Endometrial microvascular endothelial cells (primary cell): ENCODE data around the gene ADGRF5. TPM values are rescaled to one million over a fixed set of nuclear protein-coding genes. Genes with fewer than 3 reads are reported as not detected.
"Not testable (repeated sequence)": the region's sequence is repeated elsewhere in the genome, so short reads cannot be mapped to it uniquely, and the experiment has no call there.

Source experiments
- in situ Hi-C: cut with HindIII; loops from 2 replicates; pipeline ENCODE4 v1.10.0; 2017; ENCODE audit warnings: low sequenced_read_pairs, low pct_unique_long_range_greater_than_20kb; ENCODE audit errors: inconsistent ontology term
- total RNA-seq: library from RNA; depleted of rRNA; stranded (reverse); fragments of >200 nt; gene quantifications from one replicate; pipeline ENCODE4 v1.2.3, GENCODE V29; 2015; ENCODE audit errors: inconsistent ontology term

Gene ADGRF5
- total RNA-seq, 1 donor from 2014 or later: 98.5 TPM

DNA sequence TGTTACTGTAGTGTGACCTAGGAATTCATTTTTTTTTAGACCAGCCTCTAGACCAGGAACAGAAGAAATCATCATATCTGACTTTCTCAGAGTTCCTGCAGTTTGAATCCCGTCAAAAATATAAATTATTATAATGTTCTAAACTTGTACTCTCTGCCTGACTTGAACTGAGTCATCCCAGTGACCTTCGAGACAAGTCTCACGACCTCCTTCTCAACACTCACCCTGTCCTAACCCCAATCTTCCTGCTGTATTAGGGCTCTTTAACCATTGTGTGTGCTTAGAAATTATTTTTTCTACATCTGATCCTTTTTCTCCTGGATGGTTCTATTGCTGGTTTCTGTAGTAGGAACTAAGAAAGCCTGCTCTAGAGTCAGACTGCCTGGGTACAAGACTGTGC lies 21.5 kb downstream of the ADGRF5 start:
- in situ Hi-C loops: no loop called here

DNA sequence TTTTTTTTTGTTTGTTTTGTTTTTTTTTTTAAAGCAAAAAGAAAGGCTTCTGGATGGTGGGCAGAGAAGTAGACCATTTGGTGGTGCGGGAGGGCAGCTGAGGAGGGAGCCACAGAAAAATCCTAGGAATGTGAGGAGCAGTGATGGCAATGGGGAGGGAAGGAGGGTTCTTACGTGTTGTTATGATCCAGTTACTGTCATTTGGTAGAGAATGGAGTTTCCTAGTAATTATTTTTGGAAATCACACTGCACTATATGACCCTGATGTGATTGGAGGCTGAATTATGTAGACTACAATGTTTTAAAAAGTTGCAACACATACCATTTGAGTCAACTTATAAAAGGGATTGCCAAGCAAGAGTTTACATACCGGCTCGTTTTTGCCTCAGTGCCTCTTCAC lies 22.1 kb downstream of the ADGRF5 start:
- in situ Hi-C loops: no loop called here

DNA sequence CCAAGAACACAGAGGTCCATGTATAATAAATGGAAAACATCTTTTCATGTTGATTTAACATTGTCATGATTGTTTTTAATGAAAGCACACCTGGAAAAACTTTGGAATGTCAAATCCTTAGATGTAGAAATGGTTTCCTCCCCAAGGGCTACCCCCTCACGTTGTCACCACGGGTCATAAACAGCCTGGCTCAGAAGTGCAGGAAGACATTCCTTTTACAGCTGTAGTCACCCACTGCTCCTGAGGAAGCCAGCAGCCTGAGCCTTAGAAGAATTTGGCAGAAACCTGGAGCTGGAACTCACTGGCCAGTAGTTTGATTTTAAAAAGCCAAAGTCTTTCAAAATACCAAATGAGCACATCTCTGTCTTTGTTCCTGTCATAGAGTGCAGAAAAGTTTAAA lies 23.7 kb downstream of the ADGRF5 start:
- in situ Hi-C loops: no loop called here

DNA sequence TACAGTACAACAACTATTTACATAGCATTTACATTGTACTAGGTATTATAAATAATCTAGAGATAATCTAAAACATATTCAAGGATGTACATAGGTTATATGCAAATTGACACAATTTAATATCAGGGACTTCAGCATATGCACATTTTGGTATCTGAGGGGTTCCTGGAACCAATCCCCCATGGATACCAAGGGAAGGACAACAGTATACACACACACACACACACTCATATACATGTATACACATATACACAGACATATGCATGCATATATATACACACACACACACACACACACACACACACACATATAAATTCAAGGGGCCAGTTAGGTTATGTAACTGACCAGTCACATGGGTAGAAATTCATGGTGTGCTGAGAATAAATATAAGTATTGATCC lies 24.9 kb downstream of the ADGRF5 start:
- in situ Hi-C loops: no loop called here

DNA sequence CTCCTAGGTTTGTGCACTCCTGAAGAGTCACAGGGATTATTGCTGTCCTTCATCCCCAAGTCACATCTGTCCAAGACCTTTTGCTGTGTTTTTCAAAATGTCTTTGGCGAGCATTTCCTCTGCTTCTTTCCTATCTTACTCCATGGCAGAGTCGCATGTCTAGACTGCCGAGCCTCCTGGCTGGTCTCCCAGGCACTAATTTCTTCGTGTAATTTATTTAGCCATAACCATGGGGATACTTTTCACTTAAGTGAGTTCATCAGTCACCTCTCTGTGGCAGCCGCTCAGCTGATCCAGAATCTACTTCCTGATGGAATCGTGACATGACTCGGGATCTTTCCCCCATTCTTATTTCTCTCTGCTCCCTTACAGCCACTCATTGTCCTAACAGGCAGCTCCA lies 25.8 kb downstream of the ADGRF5 start:
- in situ Hi-C loops: no loop called here

DNA sequence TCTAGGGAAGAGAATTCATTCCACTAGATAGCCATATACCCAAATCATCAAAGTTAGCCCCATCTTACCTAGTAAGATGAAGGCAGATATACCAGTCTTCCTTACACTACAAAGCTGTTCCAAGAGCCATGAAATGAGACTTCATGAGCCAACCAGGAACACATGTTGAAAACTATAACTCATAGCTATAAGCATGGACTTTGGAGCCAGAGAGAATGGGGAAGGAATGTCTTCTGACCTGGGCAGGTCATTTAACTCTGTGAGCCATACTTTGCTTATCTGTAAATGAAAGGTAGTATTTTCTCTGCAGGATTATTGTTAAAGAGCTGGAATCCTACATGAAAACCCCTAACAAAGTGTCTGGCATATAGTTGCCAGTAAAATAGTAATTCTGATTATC lies 27.3 kb downstream of the ADGRF5 start:
- in situ Hi-C loops: no loop called here

DNA sequence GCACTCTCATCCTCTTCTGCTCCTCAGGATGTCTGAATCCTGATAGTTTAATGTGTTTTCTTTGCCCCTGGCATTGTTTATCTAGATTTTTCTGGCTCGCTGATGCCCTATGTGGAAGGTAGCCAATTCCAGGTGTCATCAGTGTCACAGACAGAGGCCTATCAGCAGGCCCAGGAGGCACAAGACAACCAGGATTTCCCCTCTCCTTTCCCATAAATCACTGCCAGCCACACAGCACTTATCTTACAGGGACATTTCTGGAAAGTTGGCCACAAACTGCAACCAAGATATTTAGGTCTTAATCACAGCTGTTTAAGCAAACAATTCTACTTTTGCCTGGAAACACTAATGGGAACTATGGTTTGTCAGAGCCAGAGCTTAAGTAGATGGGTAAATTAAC lies 28.1 kb downstream of the ADGRF5 start:
- in situ Hi-C loops: no loop called here

DNA sequence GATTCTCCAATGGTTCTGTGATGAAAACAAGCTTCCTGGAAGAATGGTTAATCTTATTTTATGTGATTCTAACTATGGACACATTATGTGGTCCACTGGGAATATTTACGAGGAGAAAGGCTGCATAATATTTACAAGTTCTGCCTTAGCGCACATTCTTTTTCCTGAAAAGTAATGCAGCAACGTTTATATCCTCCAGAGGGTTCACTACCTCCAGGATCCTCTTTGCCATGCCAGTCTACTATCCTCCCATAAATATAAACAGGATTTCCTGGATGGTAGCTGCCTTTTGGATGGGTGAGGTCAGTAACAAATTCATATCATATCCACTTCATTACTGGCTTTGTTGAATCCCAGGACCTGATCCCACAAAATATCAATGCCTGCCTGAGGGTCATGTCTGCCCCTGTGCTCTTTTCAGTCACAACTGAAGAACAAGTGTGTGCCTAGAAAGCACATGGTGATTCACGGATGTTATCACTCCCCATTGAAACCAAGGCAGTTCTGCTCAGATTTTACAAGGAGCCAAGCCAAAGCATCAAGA lies 30.4 kb downstream of the ADGRF5 start:
- in situ Hi-C loops: no loop called here

DNA sequence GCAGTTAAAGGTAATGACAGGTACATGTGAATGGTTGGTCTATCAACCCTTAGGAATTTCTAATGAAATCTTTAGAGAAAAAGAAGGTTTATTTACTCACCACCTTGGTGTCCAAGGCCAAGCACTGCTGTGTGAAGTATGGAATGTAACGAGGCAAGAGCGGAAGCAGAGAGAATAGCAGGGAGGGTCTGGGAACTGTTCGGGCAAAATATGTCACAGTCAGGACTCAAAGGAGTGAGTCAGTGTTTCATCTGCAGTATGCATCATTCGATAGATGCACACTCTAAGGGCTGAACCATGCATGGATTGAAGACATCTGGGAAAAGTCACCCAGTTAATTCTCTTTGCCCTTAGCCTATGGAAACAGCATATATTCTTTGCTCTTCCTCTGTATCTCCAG lies 33.2 kb downstream of the ADGRF5 start:
- in situ Hi-C loops: no loop called here

DNA sequence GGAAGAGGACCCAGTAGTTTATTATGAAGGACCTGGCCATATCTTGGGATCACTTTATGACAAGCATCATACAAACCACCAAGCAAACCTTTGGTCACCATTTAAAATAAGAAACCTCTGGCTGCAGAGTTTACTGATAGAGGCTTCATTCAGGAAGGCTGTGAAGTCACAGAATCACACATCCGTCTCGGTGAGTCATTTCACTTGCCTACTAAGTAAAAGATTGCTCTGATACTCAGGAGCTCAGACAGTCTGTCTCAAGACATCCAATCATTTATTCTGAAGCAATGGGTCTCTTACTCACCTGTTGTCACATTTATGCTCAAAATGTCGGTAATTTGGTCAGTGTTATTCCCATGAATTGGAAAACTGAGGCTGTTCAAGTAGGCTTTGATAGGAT lies 33.7 kb downstream of the ADGRF5 start:
- in situ Hi-C loops: no loop called here

DNA sequence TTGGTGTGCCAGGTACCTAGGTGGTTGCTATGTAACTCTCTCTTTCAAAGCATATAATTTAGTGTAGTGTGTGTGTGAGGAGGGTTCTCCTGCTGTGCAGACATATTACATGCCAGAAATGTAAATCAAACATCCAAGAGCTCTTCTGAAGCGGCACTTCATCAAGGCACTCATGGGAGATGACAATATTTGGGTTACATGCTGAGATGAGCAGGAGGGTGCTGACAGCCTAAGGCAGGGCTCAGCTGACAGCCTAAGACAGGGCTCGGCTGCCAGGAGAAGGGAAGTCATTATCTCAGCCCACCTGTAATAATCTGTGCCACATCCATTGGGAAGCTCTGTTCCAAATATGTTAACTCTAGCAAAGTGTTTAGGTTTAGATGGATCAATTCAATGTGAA lies 39.1 kb downstream of the ADGRF5 start:
- in situ Hi-C loops: no loop called here

DNA sequence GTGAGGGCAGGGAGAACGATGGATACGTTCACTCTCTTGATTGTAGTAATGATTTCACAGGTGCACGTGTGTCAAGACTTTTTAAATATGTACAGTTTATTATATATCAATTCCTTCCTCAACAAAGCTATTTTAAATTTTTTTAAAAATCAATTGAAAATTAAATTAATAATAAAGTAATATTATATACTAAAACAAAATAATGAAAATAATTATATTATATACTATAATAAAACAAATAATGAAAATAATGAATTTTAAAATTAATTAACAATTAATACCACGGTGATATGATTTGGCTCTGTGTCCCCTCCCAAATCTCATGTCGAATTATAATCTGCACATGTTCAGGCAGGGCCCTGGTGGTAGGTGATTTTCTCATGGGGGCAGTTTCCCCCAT lies 42.7 kb downstream of the ADGRF5 start:
- in situ Hi-C loops: no loop called here

DNA sequence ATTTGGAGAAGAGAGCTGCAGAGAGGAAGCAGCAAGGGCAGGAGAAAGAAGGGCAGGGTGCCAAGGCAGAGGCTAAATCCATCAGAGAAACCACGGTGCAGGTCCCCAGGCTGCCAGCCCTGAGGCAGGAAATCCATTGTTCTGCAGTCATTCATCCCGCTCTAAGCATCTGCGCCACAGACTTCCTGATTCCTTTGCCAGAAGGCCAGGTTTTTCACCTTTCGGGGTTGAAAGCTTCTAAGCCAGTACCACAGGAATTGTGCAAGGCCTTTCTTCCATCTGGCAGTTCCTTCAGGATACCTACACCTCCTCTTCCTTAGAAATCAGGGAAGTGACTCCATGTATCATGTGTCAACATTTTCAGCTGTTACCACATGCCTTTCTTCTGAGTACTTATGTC lies 45.6 kb downstream of the ADGRF5 start:
- in situ Hi-C loops: no loop called here

DNA sequence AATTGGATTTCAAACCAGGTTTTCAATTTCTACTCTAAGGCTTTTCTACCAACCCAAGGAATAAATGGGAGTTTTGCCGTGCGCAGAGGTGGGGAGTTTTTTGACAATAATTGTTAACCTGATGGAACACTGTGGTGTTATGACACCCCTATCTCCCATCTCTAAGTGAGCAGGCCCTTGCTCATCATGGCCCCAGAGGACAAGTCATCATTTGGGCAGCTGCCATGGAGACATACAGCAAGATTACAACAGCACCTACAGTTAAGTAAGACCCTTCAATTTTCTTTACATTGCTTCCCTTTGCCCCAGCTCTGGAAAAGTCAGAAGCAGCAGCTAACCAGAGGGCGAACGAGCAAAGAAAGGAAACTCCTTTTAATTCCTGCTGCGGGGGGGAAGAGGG lies 54.3 kb downstream of the ADGRF5 start:
- in situ Hi-C loops: no loop called here

DNA sequence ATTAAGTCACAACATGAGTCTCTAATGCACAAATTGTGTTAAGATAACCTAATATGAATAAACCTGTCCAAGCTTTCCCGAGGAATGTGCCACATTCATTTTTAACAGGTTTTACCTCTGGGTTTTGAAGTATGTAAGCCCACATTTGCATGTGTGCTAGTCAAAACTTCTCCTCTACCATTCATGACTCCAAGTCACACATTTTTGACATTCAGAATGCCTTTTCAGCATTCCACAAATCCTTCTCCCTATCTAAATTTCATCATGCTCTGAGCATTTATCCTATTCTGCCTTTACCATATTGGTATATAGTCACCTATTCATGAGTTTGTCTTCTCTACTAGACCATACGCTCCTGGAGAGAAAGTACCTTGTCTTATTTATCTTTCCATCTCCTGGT lies 56.5 kb downstream of the ADGRF5 start:
- in situ Hi-C loops: no loop called here

DNA sequence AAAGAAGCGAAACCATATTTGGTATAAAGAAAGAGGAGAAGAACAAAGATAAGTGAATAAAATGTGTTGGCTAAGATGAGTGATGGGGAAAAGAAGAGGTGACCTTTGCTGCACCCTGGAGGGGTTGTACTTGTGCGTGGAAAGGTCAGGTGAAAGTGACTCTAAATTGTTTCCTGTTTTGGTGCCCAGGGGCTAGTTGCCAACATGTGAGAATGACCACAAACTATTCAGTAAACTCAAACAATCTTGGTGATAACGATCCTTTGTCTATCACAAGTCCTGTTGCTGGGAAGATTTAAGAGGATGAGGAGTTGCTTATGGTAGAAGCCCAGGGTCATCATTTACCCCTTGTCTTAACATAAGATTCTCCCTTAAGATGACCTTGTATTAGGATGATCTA lies 57.9 kb downstream of the ADGRF5 start:
- in situ Hi-C loops: no loop called here

DNA sequence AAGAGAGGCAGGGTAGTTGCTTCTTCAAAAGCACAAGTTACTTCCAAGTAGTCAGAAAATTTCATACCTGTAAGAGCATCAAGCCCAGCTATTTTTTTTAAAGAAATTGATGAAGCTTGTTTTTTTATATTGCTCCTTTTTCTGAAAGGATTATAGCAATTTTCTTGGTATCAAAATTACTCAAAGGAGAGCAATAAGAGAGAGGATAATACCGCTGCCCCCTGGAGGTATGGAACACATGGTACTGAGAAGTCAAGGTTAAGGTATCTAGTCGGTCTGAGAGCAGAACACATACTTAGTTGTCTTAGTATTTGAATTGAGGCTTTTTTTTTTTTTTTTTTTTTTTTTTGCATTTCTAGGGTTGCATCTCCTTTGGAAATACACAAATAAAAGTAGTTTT lies 59.4 kb downstream of the ADGRF5 start:
- in situ Hi-C loops: no loop called here

DNA sequence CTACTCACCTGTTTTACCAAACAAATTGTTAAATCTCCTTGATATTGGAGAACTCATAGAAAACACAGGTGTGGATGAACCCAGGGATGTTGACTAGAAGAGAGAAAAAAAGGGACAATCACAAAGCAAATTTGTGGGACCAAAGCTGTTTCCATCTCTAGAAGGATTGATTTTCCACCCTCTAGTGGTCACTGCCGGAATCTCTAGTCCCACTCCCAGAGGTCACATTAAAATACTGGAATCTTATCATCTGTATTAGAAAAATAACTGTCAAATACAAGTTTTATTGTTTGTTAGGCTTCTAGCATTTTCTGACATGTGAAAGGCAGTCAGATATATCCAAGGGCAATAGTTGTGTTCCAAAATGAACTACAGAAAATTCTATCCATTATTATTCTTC lies 65.8 kb downstream of the ADGRF5 start:
- in situ Hi-C loops: not testable (repeated sequence)

DNA sequence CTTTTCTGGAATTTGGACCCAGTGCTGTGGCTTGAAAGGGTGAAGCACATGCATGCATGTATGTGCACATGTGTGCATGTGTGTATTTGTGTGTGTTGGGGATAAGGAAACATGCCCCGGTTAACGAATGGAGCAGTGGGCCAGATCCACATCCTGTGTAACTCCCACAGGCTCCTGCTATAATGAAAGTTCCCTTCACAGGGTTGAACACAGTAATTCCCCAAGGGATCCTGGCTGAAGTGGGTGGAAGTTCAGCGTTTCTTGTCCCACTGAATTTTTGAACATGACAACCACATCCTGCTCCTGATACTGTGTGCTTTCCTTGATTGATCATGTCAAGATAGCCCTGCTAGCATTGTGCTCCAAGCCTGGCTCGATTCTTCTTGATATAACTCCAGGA lies 70.2 kb downstream of the ADGRF5 start:
- in situ Hi-C loops: not testable (repeated sequence)

DNA sequence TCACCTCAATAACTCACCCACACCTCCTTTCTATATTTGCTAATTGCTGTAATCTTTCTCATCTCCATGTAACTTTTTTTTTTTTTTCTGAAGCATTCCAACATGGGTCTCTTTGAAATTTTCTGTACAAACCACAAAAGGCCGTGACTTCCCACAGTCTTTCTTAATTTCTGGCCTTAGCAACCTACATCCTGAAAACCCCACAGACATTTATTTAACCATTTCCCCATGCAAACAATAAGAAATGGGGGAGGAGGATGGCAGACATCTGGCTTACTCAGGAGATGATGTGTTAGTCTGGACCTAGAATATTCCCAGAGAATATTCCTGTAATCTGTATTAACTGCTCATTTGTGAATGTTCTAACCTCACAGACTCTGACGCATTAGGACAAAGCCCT lies 70.9 kb downstream of the ADGRF5 start:
- in situ Hi-C loops: no loop called here

DNA sequence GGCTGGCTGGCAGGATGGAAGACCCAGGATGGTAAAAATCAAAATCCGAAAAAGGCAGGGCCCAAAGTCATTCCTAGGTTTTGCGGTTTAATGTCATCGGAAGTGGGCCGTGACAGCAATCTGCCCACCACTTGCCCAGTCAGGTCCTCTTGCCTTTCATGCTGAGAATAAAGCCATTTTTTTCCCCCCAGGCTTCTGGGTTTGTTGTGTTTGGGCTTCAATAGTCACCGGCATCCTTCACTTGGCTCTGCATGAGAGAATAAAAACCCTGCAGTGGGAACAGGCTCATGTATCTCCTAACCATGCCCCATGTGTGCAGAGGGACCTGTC lies 72.4 kb downstream of the ADGRF5 start:
- in situ Hi-C loops: no loop called here
